Measurements from ENCODE around the gene RIPK4.

Gene RIPK4

DNA sequence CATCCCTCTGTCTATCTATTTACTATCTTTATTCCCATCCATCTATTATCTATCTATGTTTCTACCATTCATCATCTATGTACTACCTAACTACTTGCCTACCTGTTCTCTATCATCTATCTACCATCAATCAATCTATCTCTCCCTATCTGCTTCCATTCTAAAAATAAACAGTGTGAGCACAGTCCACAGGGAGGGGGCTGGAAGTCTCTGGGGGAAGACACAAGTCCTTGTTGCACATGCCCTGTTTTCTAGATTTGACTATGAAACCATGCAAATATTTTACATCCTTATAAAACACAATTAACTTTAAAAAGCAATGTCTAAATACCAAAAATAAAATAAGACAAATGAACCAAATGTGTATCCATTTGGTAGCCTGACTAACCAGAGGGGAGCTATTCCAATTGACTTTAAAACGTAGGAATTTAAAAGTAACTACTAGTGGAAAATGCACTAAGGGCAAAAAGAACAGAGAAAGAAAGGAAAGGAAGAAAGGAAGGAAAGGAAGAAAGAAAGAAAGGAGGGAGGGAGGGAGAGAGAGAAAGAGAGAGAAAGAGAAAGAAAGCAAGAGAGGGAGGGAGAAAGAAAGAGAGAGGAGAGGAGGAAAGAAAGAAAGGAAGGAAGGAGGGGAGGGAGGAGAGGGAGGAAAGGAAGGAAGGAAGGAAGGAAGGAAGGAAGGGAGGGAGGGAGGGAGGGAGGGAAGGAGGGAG, 13.6 kb upstream of the RIPK4 start:
- Histone ChIP-seq H3K9ac (no peak overlapping the region), H3K4me2 (no peak overlapping the region), H3K4me1 (peaks cover 49% of the 10 kb centered on the region), H3K9me3 (no peaks in the 10 kb centered on the region), H3K4me3 (no peak overlapping the region), H4K20me1 (no peaks in the 10 kb centered on the region), H3K36me3 (no peaks in the 10 kb centered on the region), H3K27ac (no peak overlapping the region), H3K27me3 (no peaks in the 10 kb centered on the region)
- no peak for TF ChIP-seq Cebpa-rat (IDR thresholded peaks at IDR 0.05)

DNA sequence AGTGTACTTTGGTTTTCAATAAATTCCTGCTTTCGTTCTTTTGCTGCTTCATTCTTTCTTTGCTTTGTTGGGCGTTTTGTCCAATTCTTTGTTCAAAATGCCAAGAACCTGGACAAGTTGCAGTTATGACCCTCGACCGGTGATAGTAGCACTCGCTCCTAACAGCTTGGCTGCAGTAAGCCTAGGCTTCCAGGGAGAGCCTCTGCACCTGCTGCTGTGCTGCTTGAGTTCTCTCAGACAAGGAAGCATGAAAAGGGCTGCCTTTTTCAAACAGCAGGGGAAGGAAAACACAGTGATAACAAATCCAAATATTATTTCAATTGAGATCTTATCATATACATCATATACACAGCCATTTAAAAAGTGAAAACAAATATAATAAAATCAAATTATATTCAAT, 12.8 kb upstream of the RIPK4 start:
- no peaks in the 10 kb centered on the region for H3K27me3 ChIP-seq
- no peak overlapping the region for H3K4me2 ChIP-seq
- H3K4me1 ChIP-seq, result peaks cover 41% of the 10 kb centered on the region
- H4K20me1 ChIP-seq, result no peaks in the 10 kb centered on the region
- no peaks in the 10 kb centered on the region for H3K36me3 ChIP-seq
- TF ChIP-seq Cebpa-rat (IDR thresholded peaks at IDR 0.05), result no peak
- no peak overlapping the region for H3K27ac ChIP-seq
- no peaks in the 10 kb centered on the region for H3K9me3 ChIP-seq
- H3K9ac ChIP-seq, result no peak overlapping the region
- no peak overlapping the region for H3K4me3 ChIP-seq

DNA sequence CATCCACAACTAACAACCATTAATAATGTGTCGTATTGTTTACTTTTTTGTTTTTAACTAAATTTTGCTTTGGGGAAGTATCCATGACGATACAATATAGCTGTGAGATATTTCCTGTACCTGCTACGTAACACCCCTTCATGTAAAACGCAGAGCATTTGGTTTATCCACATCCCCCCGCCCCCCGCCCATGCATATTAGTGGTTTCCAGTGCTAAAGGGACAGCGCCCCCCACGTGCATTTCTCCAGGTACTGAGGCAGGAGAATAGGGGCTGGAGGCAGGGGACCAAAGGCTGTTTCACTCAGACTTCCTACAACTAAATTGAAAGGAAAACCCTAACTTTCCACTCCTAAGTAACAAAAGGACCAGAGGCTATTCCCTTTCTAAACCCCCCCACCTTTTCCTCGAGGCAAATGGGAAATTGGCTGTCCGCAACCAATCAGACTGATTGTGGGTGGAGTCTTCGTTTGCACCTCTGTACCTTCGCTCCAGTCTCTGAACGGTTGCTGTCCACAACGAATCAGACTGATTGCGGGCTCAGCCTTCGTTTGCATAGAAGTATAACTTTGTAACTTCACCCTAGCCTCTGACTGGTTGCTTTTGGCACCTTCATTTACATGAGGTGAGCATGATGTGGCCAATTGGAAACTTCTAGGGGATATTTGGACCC, 12.2 kb upstream of the RIPK4 start:
- H3K9me3 ChIP-seq, result no peaks in the 10 kb centered on the region
- H3K9ac ChIP-seq, result no peak overlapping the region
- no peaks in the 10 kb centered on the region for H4K20me1 ChIP-seq
- peaks cover 36% of the 10 kb centered on the region for H3K4me1 ChIP-seq
- H3K36me3 ChIP-seq, result no peaks in the 10 kb centered on the region
- no peaks in the 10 kb centered on the region for H3K27me3 ChIP-seq
- no peak for TF ChIP-seq Cebpa-rat (IDR thresholded peaks at IDR 0.05)
- H3K27ac ChIP-seq, result no peak overlapping the region
- H3K4me2 ChIP-seq, result no peak overlapping the region
- H3K4me3 ChIP-seq, result no peak overlapping the region

DNA sequence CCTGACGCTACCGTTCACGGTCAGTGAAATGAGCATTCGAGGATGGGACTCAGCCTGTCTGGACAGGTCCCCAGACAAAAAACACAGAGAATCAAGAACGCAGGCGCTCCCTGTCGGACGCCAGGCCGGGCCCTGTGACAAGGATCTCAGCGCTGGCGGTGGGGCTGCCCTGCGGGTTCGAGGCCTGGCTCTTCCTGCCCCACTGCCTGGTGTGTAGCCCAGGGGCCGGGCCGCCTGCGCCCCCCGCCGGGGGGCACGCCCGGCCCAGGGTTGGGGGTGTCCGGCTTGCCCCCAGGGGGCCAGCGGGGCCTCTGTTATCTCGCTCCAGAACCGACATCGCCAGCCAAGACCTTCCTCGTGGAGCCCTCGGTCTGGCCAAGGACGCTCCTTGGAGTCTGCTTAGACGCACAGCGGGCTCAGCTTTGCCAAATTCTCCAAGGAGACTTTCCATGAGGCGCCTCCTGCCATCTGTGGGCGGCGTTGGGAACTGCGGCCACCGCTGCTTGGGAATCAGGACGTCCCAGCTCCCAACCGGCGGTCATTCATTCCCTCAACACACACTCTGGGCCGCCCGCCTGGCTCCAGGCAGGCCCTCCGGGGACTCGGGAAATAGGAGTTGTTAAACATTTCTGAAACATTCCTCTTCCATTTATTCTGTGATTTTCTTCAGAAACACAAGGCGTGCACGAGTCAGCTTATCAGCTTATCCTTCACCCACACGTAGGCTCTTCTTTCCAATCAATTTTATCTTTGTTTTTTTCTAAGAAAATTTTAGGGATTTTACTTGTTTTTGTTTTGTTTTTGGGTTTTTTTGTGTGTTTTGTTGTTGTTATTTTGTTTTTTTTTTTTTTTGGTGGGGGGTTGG, 11.3 kb upstream of the RIPK4 start:
- Histone ChIP-seq H3K9me3 (no peaks in the 10 kb centered on the region), H3K27ac (no peak overlapping the region), H3K9ac (no peak overlapping the region), H3K4me2 (peak overlapping the region; percentile 40), H3K4me3 (no peak overlapping the region), H3K27me3 (no peaks in the 10 kb centered on the region), H3K36me3 (no peaks in the 10 kb centered on the region), H3K4me1 (peaks cover 27% of the 10 kb centered on the region), H4K20me1 (no peaks in the 10 kb centered on the region)
- no peak for TF ChIP-seq Cebpa-rat (IDR thresholded peaks at IDR 0.05)

DNA sequence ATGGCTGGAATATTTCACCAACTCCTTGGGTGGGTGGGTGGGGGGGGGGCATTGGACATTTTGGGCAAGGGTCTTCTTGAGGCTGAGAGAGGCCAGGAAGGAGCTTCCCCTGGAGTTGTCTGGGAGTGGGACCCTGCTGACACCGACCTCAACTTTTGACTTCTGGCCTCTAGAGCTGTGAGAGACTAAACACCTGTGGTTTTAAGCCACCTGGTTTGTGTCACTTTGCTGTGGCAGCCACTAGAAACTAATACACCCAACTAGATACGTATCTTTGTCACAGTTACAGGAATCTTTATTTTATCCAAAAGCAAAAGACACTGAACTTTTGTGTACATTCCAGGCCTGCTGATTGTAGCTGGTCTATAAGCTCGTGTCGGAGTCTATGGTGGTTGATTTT, 9.9 kb upstream of the RIPK4 start:
- H3K27me3 ChIP-seq, result no peaks in the 10 kb centered on the region
- H4K20me1 ChIP-seq, result no peaks in the 10 kb centered on the region
- no peak overlapping the region for H3K4me3 ChIP-seq
- no peaks in the 10 kb centered on the region for H3K36me3 ChIP-seq
- no peak overlapping the region for H3K9ac ChIP-seq
- no peak overlapping the region for H3K4me2 ChIP-seq
- peaks cover 20% of the 10 kb centered on the region for H3K4me1 ChIP-seq
- no peak for TF ChIP-seq Cebpa-rat (IDR thresholded peaks at IDR 0.05)
- no peak overlapping the region for H3K27ac ChIP-seq
- H3K9me3 ChIP-seq, result no peaks in the 10 kb centered on the region

DNA sequence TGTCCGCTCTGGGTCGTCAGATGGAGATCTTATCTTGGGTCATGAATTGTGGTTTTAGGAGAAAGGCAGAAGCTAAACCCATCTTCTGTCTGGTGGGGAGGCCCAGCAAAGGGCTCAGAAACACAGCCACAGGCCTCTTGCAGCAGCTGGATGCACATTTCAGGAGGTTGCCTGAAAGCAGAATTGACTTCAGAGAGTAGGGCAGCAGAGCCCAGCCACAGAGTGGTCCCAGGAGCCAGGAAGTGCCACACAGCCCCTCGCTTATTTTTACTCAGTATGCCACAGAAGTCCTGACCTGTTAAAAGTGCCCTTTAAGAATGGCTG, 8.3 kb upstream of the RIPK4 start:
- H3K4me2 ChIP-seq, result no peak overlapping the region
- peaks cover 8% of the 10 kb centered on the region for H3K4me1 ChIP-seq
- no peak overlapping the region for H3K9ac ChIP-seq
- no peaks in the 10 kb centered on the region for H3K9me3 ChIP-seq
- H3K36me3 ChIP-seq, result no peaks in the 10 kb centered on the region
- H3K4me3 ChIP-seq, result no peak overlapping the region
- H3K27ac ChIP-seq, result no peak overlapping the region
- no peaks in the 10 kb centered on the region for H4K20me1 ChIP-seq
- peaks cover 10% of the 10 kb centered on the region for H3K27me3 ChIP-seq
- no peak for TF ChIP-seq Cebpa-rat (IDR thresholded peaks at IDR 0.05)

DNA sequence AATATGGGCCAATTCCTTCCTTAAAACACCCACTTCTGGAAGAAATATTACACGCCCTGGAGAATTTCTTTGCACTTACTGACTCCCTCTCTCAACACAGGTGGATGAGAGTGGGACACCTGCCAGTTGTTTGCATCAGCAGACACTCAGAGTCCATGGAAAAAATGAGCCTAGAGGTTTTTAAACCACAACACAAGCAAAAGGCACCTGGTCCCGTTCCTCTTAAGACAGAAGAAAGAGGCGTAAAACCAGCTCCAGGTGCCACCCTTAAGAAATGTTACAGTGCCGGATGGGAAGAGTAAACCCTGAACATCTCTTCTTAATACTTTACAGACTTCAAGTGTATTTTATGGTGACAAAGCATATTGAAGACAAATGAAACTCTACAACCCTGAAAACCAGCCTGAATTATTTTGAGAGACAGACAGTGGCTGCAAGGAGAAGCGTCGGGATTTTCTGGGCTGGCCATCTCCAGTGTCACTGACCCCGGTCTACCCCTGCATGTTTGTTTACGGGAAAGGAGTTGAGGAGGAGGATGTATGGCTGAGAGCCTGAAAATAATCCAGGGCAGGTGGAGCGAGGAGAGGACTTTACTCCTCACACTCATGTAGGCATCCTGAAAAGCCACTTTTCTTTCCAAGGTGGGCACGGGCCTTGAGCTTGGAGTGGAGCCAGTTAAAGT, 7.8 kb upstream of the RIPK4 start:
- Histone ChIP-seq H3K4me3 (no peak overlapping the region), H3K9me3 (no peaks in the 10 kb centered on the region), H3K4me2 (no peak overlapping the region), H3K9ac (no peak overlapping the region), H3K36me3 (no peaks in the 10 kb centered on the region), H4K20me1 (no peaks in the 10 kb centered on the region), H3K27ac (no peak overlapping the region), H3K4me1 (peaks cover 7% of the 10 kb centered on the region), H3K27me3 (peaks cover 15% of the 10 kb centered on the region)
- no peak for TF ChIP-seq Cebpa-rat (IDR thresholded peaks at IDR 0.05)

DNA sequence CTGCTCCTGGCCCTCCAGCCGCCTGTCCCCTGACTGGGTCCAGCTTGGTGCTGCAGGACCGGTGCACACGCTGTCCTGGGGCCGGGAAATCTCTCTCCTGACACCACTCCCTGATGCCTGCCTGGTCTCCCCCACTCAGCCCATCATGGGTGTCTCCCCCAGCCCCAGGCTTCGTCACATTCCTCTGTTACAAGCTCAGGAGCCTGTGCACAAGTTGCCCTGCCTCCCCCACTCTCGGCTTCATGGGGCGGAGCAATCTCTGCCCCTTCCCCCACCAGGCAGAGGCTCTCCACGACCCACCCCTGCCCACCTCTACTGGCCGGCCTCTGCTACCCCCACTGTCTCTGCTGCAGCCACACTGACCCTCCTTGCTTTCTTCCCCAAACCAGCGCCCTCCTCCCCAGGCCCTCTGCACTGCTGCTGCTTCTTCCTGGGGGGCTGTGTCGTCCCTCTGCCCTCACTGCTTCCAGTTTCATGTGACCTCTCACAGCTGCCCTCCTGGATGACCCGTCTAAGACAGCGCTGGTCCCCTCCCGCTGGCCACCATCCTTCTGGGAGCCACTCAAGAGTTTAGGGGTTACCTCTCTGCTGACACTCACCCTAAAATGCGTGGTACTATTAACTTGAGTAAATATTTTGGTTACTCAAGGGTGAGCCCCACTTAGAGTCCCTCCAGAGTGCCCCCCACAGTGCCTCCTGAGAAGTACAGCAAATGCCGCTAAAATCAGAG, 5.7 kb upstream of the RIPK4 start:
- Histone ChIP-seq H3K27ac (no peak overlapping the region), H3K9ac (no peak overlapping the region), H3K27me3 (peaks cover 35% of the 10 kb centered on the region)

DNA sequence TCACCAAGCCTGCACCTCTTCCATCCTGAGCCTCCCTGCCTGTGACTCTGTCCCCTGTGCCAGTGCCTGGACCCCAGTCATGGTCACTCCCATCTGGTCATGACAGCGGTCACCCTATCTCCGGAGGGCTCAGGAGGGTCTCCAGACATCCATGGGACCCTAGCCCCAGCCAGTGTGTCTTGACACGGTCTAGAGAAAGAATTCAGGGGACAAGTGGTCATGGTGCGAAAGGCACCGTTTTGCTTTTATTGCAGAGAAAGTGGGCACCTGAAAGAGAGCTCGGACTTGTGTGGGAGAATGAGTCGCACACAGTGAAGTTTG, 4.7 kb upstream of the RIPK4 start:
- H3K36me3 ChIP-seq, result no peaks in the 10 kb centered on the region
- H3K9me3 ChIP-seq, result peaks cover 7% of the 10 kb centered on the region; the same call in 1 of the 2 replicates
- H3K4me1 ChIP-seq, result peaks cover 19% of the 10 kb centered on the region
- TF ChIP-seq Cebpa-rat (IDR thresholded peaks at IDR 0.05), result no peak
- H3K27me3 ChIP-seq, result peaks cover 45% of the 10 kb centered on the region
- no peak overlapping the region for H3K9ac ChIP-seq
- H4K20me1 ChIP-seq, result peaks cover 15% of the 10 kb centered on the region; the same call in 1 of the 2 replicates
- no peak overlapping the region for H3K4me3 ChIP-seq
- H3K27ac ChIP-seq, result no peak overlapping the region
- no peak overlapping the region for H3K4me2 ChIP-seq

More for the DNA sequence above, 5.7 kb upstream of the RIPK4 start:
- Histone ChIP-seq H3K4me2 (no peak overlapping the region), H3K4me1 (peaks cover 16% of the 10 kb centered on the region), H3K4me3 (no peak overlapping the region), H3K9me3 (no peaks in the 10 kb centered on the region), H3K36me3 (no peaks in the 10 kb centered on the region), H4K20me1 (peaks cover 12% of the 10 kb centered on the region; the same call in 1 of the 2 replicates)
- no peak for TF ChIP-seq Cebpa-rat (IDR thresholded peaks at IDR 0.05)
